ENCODE results near the gene PTPN14.

GRCh38 chr1:214318356-214318755, 233.0 kb downstream of the PTPN14 start:
- no peak for TF ChIP-seq CTCF (IDR thresholded peaks at IDR 0.05)
- TF ChIP-seq POLR2AphosphoS5 (IDR thresholded peaks at IDR 0.05): no peak

Data from transverse colon (tissue), 4 donors.